BJ (cell line): ENCODE measurements around the gene SRSF7. TPM values are rescaled to one million over a fixed set of nuclear protein-coding genes. Genes with fewer than 3 reads are reported as not detected.

Experiments
- CTCF ChIA-PET: fragments of 350-600 bp; formaldehyde crosslinking; extraction: SDS; loops from one replicate; lab custom pipeline; 2021; ENCODE audit warnings: antibody characterized with exemption, inconsistent platforms; lab: Yijun Ruan, JAX
- POLR2A ChIA-PET: fragments of 300-600 bp; sonication (Branson Sonifier 250); formaldehyde crosslinking; extraction: SDS; loops from one replicate; lab custom pipeline; 2021; ENCODE audit warnings: antibody characterized with exemption; lab: Charles Lee
- DNase-seq: peaks from one replicate; pipeline ENCODE4 v3.0.0-alpha.2; 2011; ENCODE audit warnings: low read depth
- H3K27me3 ChIP-seq: 2 replicates; pipeline ENCODE4 v1.6.0; 2011; ENCODE audit warnings: low read length; ENCODE audit not compliant: control insufficient read depth, insufficient read depth
- H3K36me3 ChIP-seq: 2 replicates; pipeline ENCODE4 v1.5.1; 2011; ENCODE audit warnings: low read length; ENCODE audit not compliant: control insufficient read depth, insufficient read depth
- H3K4me3 ChIP-seq: 2 replicates; pipeline ENCODE4 v1.5.1; 2011; ENCODE audit warnings: low read depth, mild to moderate bottlenecking, control low read depth, low read length
- CTCF ChIP-seq: IDR thresholded peaks from 2 replicates; pipeline ENCODE4 v1.5.1; 2011; ENCODE audit warnings: low read depth, mild to moderate bottlenecking, control low read depth, inconsistent platforms, low read length, moderate library complexity; ENCODE audit not compliant: insufficient read depth
- polyA plus RNA-seq: library from polyadenylated mRNA; depleted of rRNA; stranded (reverse); fragments of >200 nt; gene quantifications from 2 replicates; pipeline ENCODE4 v1.2.3, GENCODE V29; 2011

The SRSF7 gene
- polyA plus RNA-seq, 1 experiment, result 110 TPM

GRCh38 chr2:38744399-38744780, 6.8 kb downstream of the SRSF7 start:
- ChIA-PET POLR2A (no interaction called here), CTCF (interaction anchor here (0.6 to 7.6 kb wide), 6 partner anchors 9 to 209 kb away, joined by 3 to 54 read pairs (median 4); no protein-coding TSS in a partner anchor)
- peaks cover 23% of the 10 kb centered on the region for H3K36me3 ChIP-seq
- H3K4me3 ChIP-seq, result no peak overlapping the region
- DNase-seq, result no peak
- no peaks in the 10 kb centered on the region for H3K27me3 ChIP-seq
- TF ChIP-seq CTCF, result no peak

GRCh38 chr2:38743672-38744398, 7.3 kb downstream of the SRSF7 start:
- H3K4me3 ChIP-seq, result no peak overlapping the region
- DNase-seq, result no peak
- ChIA-PET CTCF (interaction anchor here (0.6 to 7.6 kb wide), 9 partner anchors 8 to 433 kb away, joined by 3 to 54 read pairs (median 4); partner anchors contain the start of gene SRSF7), POLR2A (interaction anchor here (0.5 to 1.3 kb wide), 2 partner anchors 7 to 42 kb away, joined by 3 to 5 read pairs; partner anchors contain the start of gene SRSF7)
- H3K27me3 ChIP-seq, result no peaks in the 10 kb centered on the region
- peaks cover 20% of the 10 kb centered on the region for H3K36me3 ChIP-seq
- TF ChIP-seq CTCF, result no peak

GRCh38 chr2:38742797-38743559, 8.2 kb downstream of the SRSF7 start:
- no peak for DNase-seq
- H3K4me3 ChIP-seq, result no peak overlapping the region
- H3K36me3 ChIP-seq, result peaks cover 15% of the 10 kb centered on the region
- no peaks in the 10 kb centered on the region for H3K27me3 ChIP-seq
- ChIA-PET POLR2A (interaction anchor here (1.3 kb wide), 1 partner anchor 8 kb away, joined by 5 read pairs; the partner anchor contains the start of gene SRSF7), CTCF (interaction anchor here (0.6 to 7.6 kb wide), 8 partner anchors 9 to 432 kb away, joined by 3 to 54 read pairs (median 4); partner anchors contain the start of gene SRSF7)
- no peak for TF ChIP-seq CTCF

GRCh38 chr2:38740851-38741731, 10.1 kb downstream of the SRSF7 start:
- ChIA-PET CTCF (interaction anchor here (0.6 to 7.6 kb wide), 18 partner anchors 9 to 426 kb away, joined by 3 to 54 read pairs (median 4); partner anchors contain the start of gene SRSF7), POLR2A (interaction anchor here (0.6 to 0.9 kb wide), 2 partner anchors 10 to 279 kb away, joined by 3 read pairs; partner anchors contain the start of gene SRSF7)
- peak; percentile 32 for TF ChIP-seq CTCF
- Histone ChIP-seq H3K4me3 (no peak overlapping the region), H3K27me3 (no peaks in the 10 kb centered on the region), H3K36me3 (peaks cover 10% of the 10 kb centered on the region)
- DNase-seq, result no peak
